Neural progenitor cell (in vitro differentiated cells): Measurements from ENCODE around the gene PCLO. TPM values are rescaled to one million over a fixed set of nuclear protein-coding genes. Genes with fewer than 3 reads are reported as not detected.

Experiments used
- DNase-seq: peaks from one replicate; pipeline ENCODE4 v3.0.0-alpha.2; 2016; ENCODE audit warnings: low spot score
- H2AFZ ChIP-seq: fragments of 200-600 bp; sonication (generic); replicated peaks from 2 replicates; pipeline ENCODE4 v1.6.1; 2016; ENCODE audit warnings: antibody characterized with exemption
- H3F3A ChIP-seq: fragments of 200-600 bp; sonication (generic); 2 replicates; pipeline ENCODE4 v1.6.1; 2016; ENCODE audit warnings: antibody characterized with exemption, low read depth
- H3K27ac ChIP-seq: fragments of 200-600 bp; sonication (generic); 2 replicates; pipeline ENCODE4 v1.5.1; 2016; ENCODE audit warnings: mild to moderate bottlenecking
- H3K27me3 ChIP-seq: fragments of 200-600 bp; sonication (generic); 2 replicates; pipeline ENCODE4 v1.6.1; 2016; ENCODE audit warnings: mild to moderate bottlenecking, moderate library complexity
- H3K36me3 ChIP-seq: fragments of 200-600 bp; sonication (generic); 2 replicates; pipeline ENCODE4 v1.5.1; 2016
- H3K4me1 ChIP-seq: fragments of 200-600 bp; sonication (generic); 2 replicates; pipeline ENCODE4 v1.6.1; 2016; ENCODE audit warnings: mixed run types
- H3K4me2 ChIP-seq: fragments of 200-600 bp; sonication (generic); 2 replicates; pipeline ENCODE4 v1.6.1; 2016
- H3K4me3 ChIP-seq: fragments of 200-600 bp; sonication (generic); 2 replicates; pipeline ENCODE4 v1.5.1; 2016
- H3K79me2 ChIP-seq: fragments of 200-600 bp; sonication (generic); 2 replicates; pipeline ENCODE4 v1.6.1; 2016; ENCODE audit warnings: low read depth
- H3K9ac ChIP-seq: fragments of 200-600 bp; sonication (generic); 2 replicates; pipeline ENCODE4 v1.6.1; 2016
- H3K9me3 ChIP-seq: fragments of 200-600 bp; sonication (generic); 2 replicates; pipeline ENCODE4 v1.5.1; 2016; ENCODE audit warnings: low read depth
- H4K20me1 ChIP-seq: fragments of 200-600 bp; sonication (generic); 2 replicates; pipeline ENCODE4 v1.6.1; 2016; ENCODE audit warnings: low read depth
- H3K27ac Mint-ChIP-seq: 3 replicates; pipeline ENCODE4 v1.8.0; 2021; ENCODE audit warnings: mixed read lengths
- H3K27me3 Mint-ChIP-seq: 2 replicates; pipeline ENCODE4 v1.8.0; 2022; ENCODE audit warnings: low read depth, mild to moderate bottlenecking, inconsistent platforms, moderate library complexity, mixed read lengths; ENCODE audit not compliant: insufficient read depth
- H3K36me3 Mint-ChIP-seq: 3 replicates; pipeline ENCODE4 v1.8.0; 2021; ENCODE audit warnings: mixed read lengths
- H3K4me1 Mint-ChIP-seq: 3 replicates; pipeline ENCODE4 v1.8.0; 2021; ENCODE audit warnings: mixed read lengths
- H3K4me3 Mint-ChIP-seq: 3 replicates; pipeline ENCODE4 v1.8.0; 2021; ENCODE audit warnings: mild to moderate bottlenecking, moderate library complexity, mixed read lengths
- H3K9me3 Mint-ChIP-seq: 3 replicates; pipeline ENCODE4 v1.8.0; 2020; ENCODE audit warnings: mixed read lengths
- EZH2 ChIP-seq: fragments of 200-600 bp; sonication (generic); IDR thresholded peaks from 2 replicates; pipeline ENCODE4 v1.6.1; 2017; ENCODE audit warnings: antibody characterized with exemption, mild to moderate bottlenecking, moderate library complexity
- EZH2phosphoT487 ChIP-seq: fragments of 200-600 bp; sonication (generic); IDR thresholded peaks from 2 replicates; pipeline ENCODE4 v1.6.1; 2017; ENCODE audit warnings: antibody characterized with exemption
- total RNA-seq: library from RNA; depleted of rRNA; stranded (reverse); fragments of >200 nt; gene quantifications from 2 replicates; pipeline ENCODE4 v1.2.3, GENCODE V29; 2015; ENCODE audit warnings: low replicate concordance
- TF ChIP-seq, protein P1 (sequence below): fragments of 200-600 bp; sonication (generic); IDR thresholded peaks from 2 replicates; pipeline ENCODE4 v1.5.1; 2017; ENCODE audit warnings: antibody characterized with exemption, mild to moderate bottlenecking

The PCLO gene
- total RNA-seq, 1 donor from 2014 or later: 2.0 TPM

DNA sequence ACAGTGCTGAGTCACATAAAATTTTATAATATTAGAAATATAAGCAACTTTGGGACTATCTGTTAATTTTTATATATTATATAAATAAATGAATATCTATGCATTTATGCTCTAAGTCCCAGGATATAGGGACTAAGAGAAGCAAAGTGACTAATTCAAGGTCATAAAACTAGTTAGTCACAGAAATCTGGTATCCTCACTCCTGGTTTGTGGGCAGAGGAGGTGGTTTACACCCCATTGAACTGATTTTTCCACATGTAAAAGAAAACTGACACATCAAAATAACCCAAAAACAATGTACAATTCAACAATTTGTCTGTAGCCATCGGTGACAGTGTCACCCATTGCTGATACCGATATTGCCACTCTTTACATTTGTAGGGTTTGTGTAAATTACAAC lies 3.0 kb downstream of the PCLO start:
- no peak overlapping the region for H3K27ac Mint-ChIP-seq
- peaks cover 4% of the 10 kb centered on the region for H4K20me1 ChIP-seq
- no peak overlapping the region for H3K4me3 ChIP-seq
- H3K9me3 Mint-ChIP-seq: no peaks in the 10 kb centered on the region
- no peak overlapping the region for H3K27ac ChIP-seq
- peaks cover 11% of the 10 kb centered on the region for H3K4me1 ChIP-seq
- H2AFZ ChIP-seq: no peak overlapping the region
- H3F3A ChIP-seq: peaks cover 23% of the 10 kb centered on the region
- H3K79me2 ChIP-seq: no peaks in the 10 kb centered on the region
- no peaks in the 10 kb centered on the region for H3K9me3 ChIP-seq
- H3K4me3 Mint-ChIP-seq: no peak overlapping the region
- DNase-seq: no peak
- H3K27me3 ChIP-seq: no peaks in the 10 kb centered on the region
- peaks cover 11% of the 10 kb centered on the region for H3K4me1 Mint-ChIP-seq
- H3K27me3 Mint-ChIP-seq: no peaks in the 10 kb centered on the region
- H3K36me3 ChIP-seq: no peaks in the 10 kb centered on the region
- no peak overlapping the region for H3K4me2 ChIP-seq
- H3K9ac ChIP-seq: no peak overlapping the region
- H3K36me3 Mint-ChIP-seq: peaks cover 2% of the 10 kb centered on the region
- TF ChIP-seq EZH2phosphoT487 (no peak), EZH2 (no peak)
- TF ChIP-seq, protein P1, sequence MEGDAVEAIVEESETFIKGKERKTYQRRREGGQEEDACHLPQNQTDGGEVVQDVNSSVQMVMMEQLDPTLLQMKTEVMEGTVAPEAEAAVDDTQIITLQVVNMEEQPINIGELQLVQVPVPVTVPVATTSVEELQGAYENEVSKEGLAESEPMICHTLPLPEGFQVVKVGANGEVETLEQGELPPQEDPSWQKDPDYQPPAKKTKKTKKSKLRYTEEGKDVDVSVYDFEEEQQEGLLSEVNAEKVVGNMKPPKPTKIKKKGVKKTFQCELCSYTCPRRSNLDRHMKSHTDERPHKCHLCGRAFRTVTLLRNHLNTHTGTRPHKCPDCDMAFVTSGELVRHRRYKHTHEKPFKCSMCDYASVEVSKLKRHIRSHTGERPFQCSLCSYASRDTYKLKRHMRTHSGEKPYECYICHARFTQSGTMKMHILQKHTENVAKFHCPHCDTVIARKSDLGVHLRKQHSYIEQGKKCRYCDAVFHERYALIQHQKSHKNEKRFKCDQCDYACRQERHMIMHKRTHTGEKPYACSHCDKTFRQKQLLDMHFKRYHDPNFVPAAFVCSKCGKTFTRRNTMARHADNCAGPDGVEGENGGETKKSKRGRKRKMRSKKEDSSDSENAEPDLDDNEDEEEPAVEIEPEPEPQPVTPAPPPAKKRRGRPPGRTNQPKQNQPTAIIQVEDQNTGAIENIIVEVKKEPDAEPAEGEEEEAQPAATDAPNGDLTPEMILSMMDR: no peak

DNA sequence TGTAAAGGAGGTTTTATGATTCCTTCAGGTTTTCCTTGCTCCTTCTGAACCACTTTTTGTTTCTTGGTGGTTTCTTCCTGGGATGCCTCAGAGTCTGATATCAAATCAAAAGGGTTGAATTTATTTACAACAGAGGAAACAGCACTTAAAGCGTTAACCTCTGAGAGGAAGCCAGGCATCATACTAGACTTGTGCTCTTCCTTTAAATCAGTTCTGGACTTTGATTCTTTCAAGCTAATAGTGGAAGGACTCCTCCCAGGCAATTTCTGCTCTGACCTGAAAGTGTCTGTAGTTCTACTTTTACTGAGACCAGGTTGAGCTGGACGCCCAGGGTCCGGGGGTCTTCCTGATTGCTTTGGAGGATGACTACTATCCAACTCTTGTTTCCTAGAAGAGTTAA lies 6.7 kb downstream of the PCLO start:
- TF ChIP-seq EZH2 (no peak), EZH2phosphoT487 (no peak)
- TF ChIP-seq, protein P1: no peak
- H3K27ac ChIP-seq: no peak overlapping the region
- Mint-ChIP-seq H3K9me3 (no peaks in the 10 kb centered on the region), H3K27ac (no peak overlapping the region), H3K4me3 (no peak overlapping the region), H3K4me1 (no peaks in the 10 kb centered on the region), H3K27me3 (no peaks in the 10 kb centered on the region), H3K36me3 (peaks cover 6% of the 10 kb centered on the region)
- no peak overlapping the region for H2AFZ ChIP-seq
- H3K4me2 ChIP-seq: no peak overlapping the region
- no peak for DNase-seq
- peaks cover 3% of the 10 kb centered on the region for H3K4me1 ChIP-seq
- H3K9ac ChIP-seq: no peak overlapping the region
- H3K27me3 ChIP-seq: no peaks in the 10 kb centered on the region
- no peak overlapping the region for H3K4me3 ChIP-seq
- H3K9me3 ChIP-seq: no peaks in the 10 kb centered on the region
- no peaks in the 10 kb centered on the region for H3F3A ChIP-seq
- peaks cover 4% of the 10 kb centered on the region for H4K20me1 ChIP-seq
- no peaks in the 10 kb centered on the region for H3K79me2 ChIP-seq
- no peaks in the 10 kb centered on the region for H3K36me3 ChIP-seq

DNA sequence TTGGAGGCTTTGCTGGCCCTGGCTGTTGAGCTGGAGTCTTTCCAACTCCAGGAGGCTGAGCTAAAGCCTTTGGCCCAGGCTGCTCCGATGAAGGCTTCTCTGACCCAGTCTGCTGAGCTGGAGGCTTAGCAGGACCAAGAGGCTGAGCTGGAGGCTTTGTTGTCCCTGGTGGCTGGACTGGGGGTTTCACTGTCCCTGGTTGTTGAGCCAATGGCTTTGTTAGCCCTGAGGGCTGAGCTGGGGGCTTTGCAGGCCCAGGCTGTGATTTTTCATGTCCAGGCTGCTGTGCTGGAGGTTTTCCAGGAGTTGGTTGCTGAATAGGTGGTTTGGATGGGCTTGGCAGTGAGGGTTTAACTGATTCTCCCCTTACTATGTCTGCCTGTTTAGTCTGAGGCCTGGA lies 7.3 kb downstream of the PCLO start:
- H2AFZ ChIP-seq: no peak overlapping the region
- no peak overlapping the region for H3K27ac ChIP-seq
- no peaks in the 10 kb centered on the region for H3K9me3 ChIP-seq
- H3K9ac ChIP-seq: no peak overlapping the region
- Mint-ChIP-seq H3K4me3 (no peak overlapping the region), H3K27ac (no peak overlapping the region), H3K9me3 (no peaks in the 10 kb centered on the region), H3K4me1 (no peaks in the 10 kb centered on the region), H3K36me3 (peaks cover 6% of the 10 kb centered on the region), H3K27me3 (no peaks in the 10 kb centered on the region)
- H3K36me3 ChIP-seq: no peaks in the 10 kb centered on the region
- H3K4me3 ChIP-seq: no peak overlapping the region
- no peak for TF ChIP-seq EZH2
- no peak for DNase-seq
- H4K20me1 ChIP-seq: no peaks in the 10 kb centered on the region
- H3K27me3 ChIP-seq: no peaks in the 10 kb centered on the region
- H3K4me1 ChIP-seq: no peaks in the 10 kb centered on the region
- H3F3A ChIP-seq: no peaks in the 10 kb centered on the region
- no peaks in the 10 kb centered on the region for H3K79me2 ChIP-seq
- H3K4me2 ChIP-seq: no peak overlapping the region

DNA sequence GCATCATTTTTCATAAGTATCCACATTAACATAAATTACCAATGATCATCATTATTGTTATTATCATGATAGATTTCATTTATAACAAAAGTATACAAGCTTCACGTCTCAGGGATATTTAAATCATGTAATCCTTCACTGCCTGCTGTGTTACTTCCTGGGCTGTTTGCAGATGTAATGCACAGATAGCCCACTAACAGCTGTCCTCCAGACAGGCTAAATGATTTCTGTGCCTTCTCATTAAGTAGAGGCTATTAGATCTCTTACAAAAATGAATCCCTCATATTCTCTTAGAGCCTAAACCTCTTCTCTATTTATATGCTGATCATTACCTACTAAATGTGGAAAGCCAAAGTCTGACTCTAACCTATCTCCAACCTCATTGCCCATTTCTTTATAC lies 9.3 kb downstream of the PCLO start:
- Histone ChIP-seq H2AFZ (no peak overlapping the region), H3K9ac (no peak overlapping the region), H3K27ac (no peak overlapping the region), H3K27me3 (no peaks in the 10 kb centered on the region), H3K36me3 (no peaks in the 10 kb centered on the region), H4K20me1 (no peaks in the 10 kb centered on the region), H3F3A (no peaks in the 10 kb centered on the region), H3K4me2 (no peak overlapping the region), H3K9me3 (no peaks in the 10 kb centered on the region), H3K4me1 (peaks cover 13% of the 10 kb centered on the region), H3K79me2 (no peaks in the 10 kb centered on the region), H3K4me3 (no peak overlapping the region)
- H3K4me3 Mint-ChIP-seq: no peak overlapping the region
- no peak for TF ChIP-seq EZH2
- no peak for TF ChIP-seq EZH2phosphoT487
- TF ChIP-seq, protein P1: no peak
- peaks cover 6% of the 10 kb centered on the region for H3K36me3 Mint-ChIP-seq
- peaks cover 3% of the 10 kb centered on the region for H3K4me1 Mint-ChIP-seq
- no peak for DNase-seq
- H3K27ac Mint-ChIP-seq: no peak overlapping the region
- no peaks in the 10 kb centered on the region for H3K27me3 Mint-ChIP-seq
- no peaks in the 10 kb centered on the region for H3K9me3 Mint-ChIP-seq
